RWPE2 (cell line): Measurements from ENCODE around the gene MRFAP1L1.
A peak's percentile ranks its signal among the peaks of the same experiment; 100 is the strongest.

Source experiments
- ATAC-seq: fragments of 200-7000 bp; cut with Tn5 transposase; 3 replicates; pipeline ENCODE4 v1.9.1; 2021; ENCODE audit warnings: low read depth
- DNase-seq: peaks from one replicate; pipeline ENCODE4 v3.0.0-alpha.2; 2020; ENCODE audit warnings: low spot score
- H3K27ac ChIP-seq: fragments of 450-650 bp; 2 replicates; pipeline ENCODE4 v1.5.1; 2017; ENCODE audit warnings: mild to moderate bottlenecking; ENCODE audit not compliant: poor library complexity, severe bottlenecking
- H3K27me3 ChIP-seq: fragments of 250-450 bp; sonication (Bioruptor Pico); 2 replicates; pipeline ENCODE4 v1.5.1; 2021; ENCODE audit warnings: mild to moderate bottlenecking, moderate library complexity; ENCODE audit not compliant: insufficient read depth, poor library complexity, severe bottlenecking
- H3K36me3 ChIP-seq: fragments of 250-450 bp; sonication (Bioruptor Pico); 2 replicates; pipeline ENCODE4 v1.5.1; 2020; ENCODE audit warnings: low read depth, mild to moderate bottlenecking, moderate library complexity
- H3K4me1 ChIP-seq: fragments of 250-450 bp; sonication (Bioruptor Pico); 2 replicates; pipeline ENCODE4 v1.5.1; 2021; ENCODE audit warnings: mild to moderate bottlenecking, moderate library complexity; ENCODE audit not compliant: insufficient read depth, poor library complexity, severe bottlenecking
- H3K4me3 ChIP-seq: fragments of 250-450 bp; sonication (Bioruptor Pico); 2 replicates; pipeline ENCODE4 v1.5.1; 2021; ENCODE audit warnings: mild to moderate bottlenecking, moderate library complexity; ENCODE audit not compliant: severe bottlenecking
- H3K9me3 ChIP-seq: fragments of 250-450 bp; sonication (Bioruptor Pico); 2 replicates; pipeline ENCODE4 v1.5.1; 2021; ENCODE audit warnings: mild to moderate bottlenecking, moderate library complexity; ENCODE audit not compliant: severe bottlenecking
- TF ChIP-seq, protein P1 (sequence below): fragments of 450-650 bp; IDR thresholded peaks from one replicate; pipeline ENCODE4 v1.5.1; 2017; ENCODE audit warnings: mild to moderate bottlenecking, moderate library complexity; ENCODE audit not compliant: poor library complexity, severe bottlenecking

Gene MRFAP1L1

DNA sequence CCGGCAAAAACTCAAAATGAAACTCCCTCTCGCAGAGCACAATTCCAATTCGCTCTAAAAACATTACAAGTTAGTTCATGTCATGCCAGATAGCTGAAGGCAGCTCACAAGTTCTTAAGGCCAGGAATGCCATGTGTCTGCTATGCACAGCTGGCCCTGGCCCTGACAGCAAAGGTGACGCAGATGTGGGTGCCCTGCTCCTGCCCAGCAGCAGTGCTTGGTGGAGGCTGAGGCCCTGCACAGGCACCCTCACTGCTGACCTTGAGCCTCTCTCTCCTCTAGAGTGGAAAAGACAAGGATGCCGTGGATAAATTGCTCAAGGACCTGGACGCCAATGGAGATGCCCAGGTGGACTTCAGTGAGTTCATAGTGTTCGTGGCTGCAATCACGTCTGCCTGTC, 13.1 kb downstream of the MRFAP1L1 start:
- TF ChIP-seq, protein P1, sequence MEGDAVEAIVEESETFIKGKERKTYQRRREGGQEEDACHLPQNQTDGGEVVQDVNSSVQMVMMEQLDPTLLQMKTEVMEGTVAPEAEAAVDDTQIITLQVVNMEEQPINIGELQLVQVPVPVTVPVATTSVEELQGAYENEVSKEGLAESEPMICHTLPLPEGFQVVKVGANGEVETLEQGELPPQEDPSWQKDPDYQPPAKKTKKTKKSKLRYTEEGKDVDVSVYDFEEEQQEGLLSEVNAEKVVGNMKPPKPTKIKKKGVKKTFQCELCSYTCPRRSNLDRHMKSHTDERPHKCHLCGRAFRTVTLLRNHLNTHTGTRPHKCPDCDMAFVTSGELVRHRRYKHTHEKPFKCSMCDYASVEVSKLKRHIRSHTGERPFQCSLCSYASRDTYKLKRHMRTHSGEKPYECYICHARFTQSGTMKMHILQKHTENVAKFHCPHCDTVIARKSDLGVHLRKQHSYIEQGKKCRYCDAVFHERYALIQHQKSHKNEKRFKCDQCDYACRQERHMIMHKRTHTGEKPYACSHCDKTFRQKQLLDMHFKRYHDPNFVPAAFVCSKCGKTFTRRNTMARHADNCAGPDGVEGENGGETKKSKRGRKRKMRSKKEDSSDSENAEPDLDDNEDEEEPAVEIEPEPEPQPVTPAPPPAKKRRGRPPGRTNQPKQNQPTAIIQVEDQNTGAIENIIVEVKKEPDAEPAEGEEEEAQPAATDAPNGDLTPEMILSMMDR: no peak
- Histone ChIP-seq H3K4me1 (peaks cover 19% of the 10 kb centered on the region), H3K36me3 (no peaks in the 10 kb centered on the region), H3K9me3 (no peaks in the 10 kb centered on the region), H3K27ac (peak overlapping the region; percentile 49), H3K4me3 (no peak overlapping the region), H3K27me3 (no peaks in the 10 kb centered on the region)
- peak; percentile 32; the same call in 2 of the 3 replicates for ATAC-seq
- DNase-seq: no peak

DNA sequence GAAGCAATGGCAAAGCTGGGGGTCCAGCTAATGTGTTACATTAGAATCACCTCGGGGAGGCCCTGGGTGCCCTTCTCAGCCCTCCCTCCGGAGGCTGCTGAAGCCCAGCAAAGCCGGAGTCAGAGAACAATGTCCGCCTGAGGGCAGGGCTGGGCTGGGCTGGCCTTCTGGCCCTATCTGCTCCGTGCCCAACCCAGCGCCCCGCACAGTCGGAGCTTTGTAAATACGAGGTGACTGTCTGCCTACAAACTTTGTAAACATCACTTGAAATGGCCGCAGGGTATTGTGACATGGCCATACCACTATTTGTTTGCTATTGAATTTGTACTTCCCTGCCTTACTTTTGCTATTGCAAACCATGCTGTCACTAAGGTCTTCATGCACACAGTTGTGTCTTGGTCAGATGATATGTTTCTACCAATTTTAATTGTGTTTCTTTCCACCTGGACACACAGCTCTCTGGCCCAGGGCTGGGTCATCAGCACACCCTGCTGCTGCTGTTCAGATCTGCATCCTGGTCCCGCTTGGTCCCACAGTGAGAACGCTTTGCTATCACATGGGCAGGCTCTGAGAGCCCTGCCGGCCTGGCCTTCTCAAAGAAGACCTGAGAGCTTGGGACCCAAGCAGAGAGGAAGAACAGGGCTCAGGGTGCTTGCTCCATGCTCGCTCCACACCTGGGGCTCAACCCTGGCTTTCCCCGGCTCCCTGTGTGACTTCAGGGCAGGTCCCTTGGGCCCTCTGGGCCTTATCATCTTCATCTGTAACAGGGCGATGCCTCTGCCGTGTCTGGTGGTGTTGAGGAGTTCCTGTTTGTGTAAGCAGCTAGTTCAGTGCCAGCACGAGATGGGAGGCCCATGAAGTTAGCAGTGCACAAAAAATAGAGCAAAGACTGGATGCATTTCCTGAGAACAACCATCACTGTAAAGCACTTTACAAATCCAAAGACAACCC, 13.7 kb downstream of the MRFAP1L1 start:
- Histone ChIP-seq H3K36me3 (no peaks in the 10 kb centered on the region), H3K27me3 (no peaks in the 10 kb centered on the region), H3K9me3 (no peaks in the 10 kb centered on the region), H3K4me1 (peaks cover 19% of the 10 kb centered on the region), H3K27ac (peak overlapping the region; percentile 49), H3K4me3 (no peak overlapping the region)
- peak; percentile 64 for ATAC-seq
- TF ChIP-seq, protein P1: no peak
- DNase-seq: no peak

DNA sequence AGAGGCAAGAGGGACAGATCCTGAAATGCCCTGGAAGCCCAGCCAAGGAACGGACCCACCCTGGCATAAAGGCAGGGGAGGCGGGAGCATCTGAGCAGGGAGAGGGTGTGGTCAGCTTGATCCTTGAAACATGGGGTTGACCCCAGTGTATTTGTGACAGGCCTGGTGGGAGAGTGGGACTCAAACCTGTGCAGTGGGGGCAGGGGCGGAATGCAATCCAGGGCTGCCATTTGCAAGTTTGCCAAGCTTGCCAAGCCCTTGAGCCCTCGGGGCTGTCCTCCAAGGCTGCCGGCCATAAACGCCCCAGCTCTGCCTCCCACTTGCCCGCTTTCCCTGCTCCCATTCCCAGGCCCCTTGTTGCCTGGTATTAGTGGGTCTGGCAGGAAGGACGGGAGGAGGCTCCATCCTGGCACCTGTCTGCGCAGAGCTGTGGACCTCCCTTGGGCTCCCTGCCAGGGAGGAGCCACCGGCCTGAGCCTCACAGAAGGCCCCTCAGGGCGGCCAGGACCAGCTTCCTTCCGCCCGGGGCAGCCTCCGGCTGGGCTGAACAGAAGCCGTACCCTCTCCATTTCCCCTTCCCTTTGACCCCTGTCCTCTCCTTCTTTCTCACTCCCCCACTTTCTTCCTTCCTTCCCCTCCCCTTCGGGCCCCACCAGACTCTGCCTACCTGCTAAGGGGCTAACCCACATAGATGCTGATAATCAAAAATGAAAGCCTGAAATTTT, 15.3 kb downstream of the MRFAP1L1 start:
- DNase-seq (no peak), ATAC-seq (no peak)
- no peaks in the 10 kb centered on the region for H3K27me3 ChIP-seq
- H3K27ac ChIP-seq: no peak overlapping the region
- H3K4me3 ChIP-seq: no peak overlapping the region
- peaks cover 19% of the 10 kb centered on the region for H3K4me1 ChIP-seq
- TF ChIP-seq, protein P1: no peak
- no peaks in the 10 kb centered on the region for H3K9me3 ChIP-seq
- no peaks in the 10 kb centered on the region for H3K36me3 ChIP-seq

DNA sequence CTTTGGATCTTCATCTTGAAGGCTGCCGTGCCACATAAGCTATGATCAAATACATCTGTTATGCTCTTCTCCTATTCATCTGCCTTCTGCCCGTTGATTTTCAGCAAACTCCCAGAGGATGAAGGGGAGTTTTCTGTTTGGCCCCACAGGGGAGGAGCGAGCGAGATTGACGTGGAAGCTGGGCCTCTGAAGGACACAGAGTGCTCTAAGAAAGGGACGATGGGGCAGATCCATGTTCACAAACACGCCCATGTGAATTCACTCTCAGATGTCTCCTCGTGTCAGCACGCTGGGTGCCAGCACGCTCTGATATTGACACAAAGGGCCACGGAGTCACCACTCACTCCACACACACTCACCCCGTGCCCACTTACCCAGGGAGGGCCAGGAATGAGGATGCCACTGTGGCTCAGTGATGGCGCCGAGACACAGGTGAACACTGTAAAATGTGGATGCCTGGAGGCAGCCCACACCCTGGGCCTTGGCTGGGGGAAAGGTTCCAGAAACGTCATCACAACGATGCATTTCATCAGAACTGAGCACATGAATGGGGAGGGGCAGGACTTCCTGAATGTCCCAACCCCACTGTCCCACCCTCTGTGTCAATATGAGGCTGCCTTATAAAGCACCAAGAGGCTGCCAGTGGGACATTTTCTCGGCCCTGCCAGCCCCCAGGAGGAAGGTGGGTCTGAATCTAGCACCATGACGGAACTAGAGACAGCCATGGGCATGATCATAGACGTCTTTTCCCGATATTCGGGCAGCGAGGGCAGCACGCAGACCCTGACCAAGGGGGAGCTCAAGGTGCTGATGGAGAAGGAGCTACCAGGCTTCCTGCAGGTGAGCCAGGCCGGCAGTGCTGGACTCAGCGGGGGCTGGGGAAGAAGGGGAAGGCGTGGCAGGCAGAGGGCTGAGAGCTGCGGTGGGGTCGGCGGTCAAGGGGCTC, 16.2 kb downstream of the MRFAP1L1 start, which contains the start of gene S100P:
TSS of gene S100P (plus strand) at position 648 of the 946 bp plus-strand sequence. CDS start at position 703, 55 bp downstream.
- no peak within 1 kb of the TSS for H3K4me3 ChIP-seq

More for the DNA sequence above, 16.2 kb downstream of the MRFAP1L1 start, which contains the start of gene S100P:
- no peaks in the 10 kb centered on the region for H3K27me3 ChIP-seq
- no peaks in the 10 kb centered on the region for H3K9me3 ChIP-seq
- no peak for DNase-seq
- TF ChIP-seq, protein P1: no peak
- no peaks in the 10 kb centered on the region for H3K36me3 ChIP-seq
- peaks cover 22% of the 10 kb centered on the region for H3K4me1 ChIP-seq
- H3K27ac ChIP-seq: peak within 1 kb of the TSS; percentile 10
- no peak for ATAC-seq
